Activated CD4-positive, alpha-beta T cell treated with anti-CD3 and anti-CD28 coated beads, Interleukin-2, amount 50 U/mL, for 1 hour (primary cell): Measurements from ENCODE around the gene FAM168A.
"Not testable (repeated sequence)": the region's sequence is repeated elsewhere in the genome, so short reads cannot be mapped to it uniquely, and the experiment has no call there.

Source experiments
- DNase-seq: peaks from one replicate; pipeline ENCODE4 v3.0.0-alpha.2; 2020

FAM168A gene

GRCh38 chr11:73591743-73592142, 6.2 kb downstream of the FAM168A start:
- DNase-seq = no peak

GRCh38 chr11:73590991-73591390, 6.9 kb downstream of the FAM168A start:
- no peak for DNase-seq

GRCh38 chr11:73586791-73587190, 11.1 kb downstream of the FAM168A start:
- DNase-seq = no peak

- no peak for DNase-seq
These were observed 11.9 kb downstream of the FAM168A start for GRCh38 chr11:73585834-73586575.

GRCh38 chr11:73584831-73585230, 13.1 kb downstream of the FAM168A start:
- no peak for DNase-seq

DNA sequence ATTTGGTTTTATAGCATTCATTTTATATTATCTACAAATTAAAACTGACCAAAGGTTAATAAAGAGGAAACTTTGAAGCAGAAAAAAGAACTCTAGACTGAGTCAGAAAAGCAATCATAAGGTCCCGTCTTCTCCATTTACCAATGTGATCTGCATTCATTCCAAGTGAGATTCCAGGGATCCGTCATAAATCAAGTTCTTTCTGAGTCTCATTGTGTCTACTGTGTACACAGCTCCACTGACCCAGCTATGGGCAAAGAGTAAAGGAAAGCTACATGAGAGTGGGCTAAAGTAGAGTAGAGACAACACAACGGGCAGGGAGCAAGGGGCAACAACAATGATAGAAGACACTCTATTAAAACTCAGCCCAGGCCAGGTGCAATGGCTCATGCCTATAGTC, 15.3 kb downstream of the FAM168A start:
- no peak for DNase-seq

- not testable (repeated sequence) for DNase-seq
These were observed 17.2 kb downstream of the FAM168A start for GRCh38 chr11:73580749-73581148.

- DNase-seq = no peak
These were observed 18.1 kb downstream of the FAM168A start for GRCh38 chr11:73579641-73580434.

- DNase-seq = no peak
These were observed 19.2 kb downstream of the FAM168A start for GRCh38 chr11:73578592-73579185.

GRCh38 chr11:73577496-73577917, 20.4 kb downstream of the FAM168A start:
- no peak for DNase-seq

GRCh38 chr11:73576185-73576614, 21.7 kb downstream of the FAM168A start:
- no peak for DNase-seq

- not testable (repeated sequence) for DNase-seq
These were observed 25.9 kb downstream of the FAM168A start for GRCh38 chr11:73571982-73572381.

DNA sequence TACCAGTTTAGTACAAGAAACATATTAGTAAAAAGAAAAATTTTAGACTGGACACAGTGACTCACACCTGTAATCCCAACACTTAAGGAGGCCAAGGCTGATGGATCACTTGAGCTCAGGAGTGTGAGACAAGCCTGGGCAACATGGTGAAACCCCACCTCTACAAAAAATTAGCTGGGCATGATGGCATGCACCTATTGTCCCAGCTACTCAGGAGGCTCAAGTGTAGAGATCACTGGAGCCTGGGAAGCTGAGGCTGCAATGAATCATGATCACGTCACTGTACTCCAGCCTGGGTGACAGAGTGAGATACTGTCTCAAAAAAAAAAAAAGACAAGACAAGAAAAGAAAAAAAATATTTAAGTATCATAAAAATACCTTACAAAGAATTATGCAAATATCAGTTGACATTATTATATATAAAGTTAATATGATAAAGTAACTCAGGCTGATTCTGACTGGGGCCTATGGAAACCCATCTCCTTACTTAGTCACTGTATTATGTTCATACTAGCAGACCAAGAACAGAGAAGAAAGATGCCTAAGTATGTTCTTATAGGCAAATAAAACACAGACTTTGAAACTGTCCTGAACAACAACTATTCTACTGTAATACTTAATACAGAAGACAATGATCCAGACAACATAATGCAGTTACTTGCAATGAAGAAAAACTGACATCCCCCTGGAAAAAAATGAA, 27.3 kb downstream of the FAM168A start:
- DNase-seq = no peak

DNA sequence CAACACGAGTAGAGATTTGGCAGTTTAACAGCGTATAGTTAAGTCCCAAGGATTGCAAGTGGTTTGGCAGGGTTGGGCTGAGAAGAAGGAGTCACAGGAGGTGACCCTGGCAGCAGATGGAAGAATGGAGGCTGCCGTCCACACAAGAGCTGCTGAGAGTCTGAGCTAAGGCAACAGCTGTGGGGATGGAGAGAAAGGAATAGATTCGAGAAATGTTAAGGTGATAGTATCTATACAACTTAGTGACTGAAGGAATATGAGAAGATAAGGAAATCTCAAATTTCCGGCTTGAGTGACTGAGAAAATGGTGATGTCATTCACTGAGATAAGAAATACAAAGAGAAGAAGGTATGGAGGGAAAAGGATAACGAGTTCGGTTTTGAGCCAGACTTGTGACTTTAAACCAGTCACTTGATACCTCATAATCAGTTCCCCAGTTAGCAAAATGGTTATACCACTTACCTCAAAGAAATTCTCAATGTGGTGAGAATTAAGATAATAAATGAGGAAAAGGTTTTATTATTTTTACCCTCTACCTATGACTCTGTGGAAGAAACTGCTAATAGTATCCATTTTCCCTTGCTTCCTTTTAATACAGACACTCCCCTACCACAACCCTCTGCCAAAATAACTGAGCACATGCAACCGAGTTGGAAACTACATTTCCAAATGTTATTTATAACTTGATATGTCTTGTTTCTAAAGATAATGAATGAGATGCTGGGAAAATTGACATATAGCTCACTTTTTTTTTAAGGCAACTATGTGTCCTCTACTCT, 30.7 kb downstream of the FAM168A start:
- no peak for DNase-seq

- DNase-seq = no peak
These were observed 31.5 kb downstream of the FAM168A start for GRCh38 chr11:73566422-73566821.

DNA sequence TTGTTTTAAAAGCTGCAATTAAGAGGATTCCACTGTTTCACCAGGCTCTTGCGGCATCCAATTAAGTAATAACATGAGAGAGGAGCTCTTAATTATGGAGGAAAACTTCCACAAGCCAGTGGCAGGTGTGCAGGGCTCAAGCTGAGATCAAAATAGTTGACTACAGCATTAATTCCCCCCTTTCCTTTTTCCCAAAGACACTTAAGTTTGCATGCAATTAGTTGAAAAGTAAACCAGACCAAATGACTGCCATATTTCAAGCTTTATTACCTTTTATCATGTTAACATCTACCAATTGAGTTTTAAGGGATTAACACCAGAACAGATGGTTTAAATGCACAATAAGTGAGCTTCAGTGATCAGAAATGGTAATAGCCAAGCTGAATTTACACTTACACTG, 32.1 kb downstream of the FAM168A start:
- DNase-seq = no peak

- no peak for DNase-seq
These were observed 33.0 kb downstream of the FAM168A start for GRCh38 chr11:73564903-73565302.

DNA sequence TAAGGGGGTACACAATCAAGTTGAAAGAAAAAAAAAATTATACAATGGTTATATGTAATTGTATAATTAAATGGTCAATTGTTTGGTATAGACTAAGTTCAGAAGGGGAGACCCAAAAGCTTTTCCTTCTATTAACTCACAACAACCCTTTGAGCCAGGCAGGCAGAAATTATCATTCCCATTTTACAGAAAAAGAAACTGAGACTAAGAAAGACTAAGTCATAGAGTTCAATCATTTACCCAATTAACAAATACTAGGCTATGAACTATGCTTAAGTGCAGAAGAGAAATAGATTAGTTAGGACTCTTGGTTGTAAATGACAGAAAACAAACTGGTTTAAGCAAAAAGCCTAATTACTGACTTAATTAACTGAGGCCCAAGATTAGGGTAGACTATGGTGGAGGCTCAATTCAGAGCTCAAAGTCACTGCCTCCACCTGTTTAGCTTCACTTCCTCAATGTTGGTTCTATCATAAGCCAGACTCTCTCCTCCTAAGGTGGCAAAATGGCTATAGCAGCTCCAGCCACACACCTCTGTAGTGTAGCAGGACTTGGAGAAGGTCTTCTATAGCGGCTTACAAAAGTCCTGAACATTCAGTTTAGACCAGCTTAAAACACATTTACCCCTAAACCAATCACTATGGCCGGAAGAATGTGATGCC, 34.2 kb downstream of the FAM168A start:
- no peak for DNase-seq

GRCh38 chr11:73559743-73560142, 38.2 kb downstream of the FAM168A start:
- DNase-seq = no peak

DNA sequence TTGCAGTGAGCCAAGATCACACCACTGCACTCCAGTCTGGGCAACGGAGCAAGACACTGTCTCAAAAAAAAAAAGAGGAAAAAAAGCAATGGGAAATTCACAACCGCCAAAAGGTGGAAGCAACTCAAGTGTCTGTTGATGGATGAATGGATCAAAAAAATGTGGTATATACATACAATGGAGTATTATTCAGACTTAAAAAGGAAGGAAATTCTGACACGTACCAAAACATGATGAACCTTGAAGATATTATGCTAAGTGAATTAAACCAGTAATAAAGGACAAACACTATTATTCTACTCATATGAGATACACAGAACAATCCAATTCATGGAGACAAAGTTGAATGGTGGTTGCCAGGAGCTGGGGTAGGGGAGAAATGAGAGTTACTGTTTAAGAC, 40.9 kb downstream of the FAM168A start:
- DNase-seq = no peak

DNA sequence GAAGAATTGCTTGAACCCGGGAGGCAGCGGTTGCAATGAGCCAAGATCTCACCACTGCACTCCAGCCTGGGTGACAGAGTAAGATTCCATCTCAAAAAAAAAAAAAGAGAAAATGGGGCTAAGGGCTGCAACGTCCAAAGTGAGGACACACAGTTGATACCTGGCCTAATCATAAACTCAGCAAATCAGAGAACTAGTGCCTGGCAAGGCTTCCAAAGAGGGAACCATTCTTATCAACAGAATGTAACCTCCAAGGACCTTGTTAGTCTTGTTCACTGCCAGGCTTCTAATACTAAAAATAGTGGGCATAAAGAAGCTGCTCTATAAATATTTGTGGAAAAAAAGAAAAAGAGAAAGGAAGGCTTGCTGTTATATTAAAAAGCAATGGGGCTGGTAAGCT, 42.3 kb downstream of the FAM168A start:
- no peak for DNase-seq
